Effector CD8-positive, alpha-beta T cell (primary cell): ENCODE measurements around the gene THADA.
"Not testable (repeated sequence)": the region's sequence is repeated elsewhere in the genome, so short reads cannot be mapped to it uniquely, and the experiment has no call there.

ENCODE experiments used
- DNase-seq: peaks from one replicate; lab custom pipeline; 2025; lab: John Stamatoyannopoulos, UW

THADA gene

DNA sequence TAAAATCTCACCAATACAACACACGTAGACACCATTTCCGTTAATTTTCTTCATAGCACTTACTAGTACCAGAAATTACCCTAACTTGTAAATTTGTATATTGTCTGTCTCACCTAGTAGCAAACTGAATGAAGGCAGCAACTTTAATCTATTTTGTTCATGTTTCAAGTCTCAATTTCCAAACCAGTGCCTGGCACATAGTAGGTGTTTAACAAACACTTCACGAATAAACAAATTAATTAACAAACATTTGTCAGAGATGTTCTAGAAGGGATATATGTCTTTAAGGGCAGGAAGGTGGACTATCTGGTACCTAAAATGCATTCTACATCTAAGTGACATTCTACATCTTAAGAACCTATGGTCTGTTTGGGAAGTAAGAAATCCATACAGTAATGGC is 963 bp downstream of the THADA start:
- DNase-seq, result no peak

DNA sequence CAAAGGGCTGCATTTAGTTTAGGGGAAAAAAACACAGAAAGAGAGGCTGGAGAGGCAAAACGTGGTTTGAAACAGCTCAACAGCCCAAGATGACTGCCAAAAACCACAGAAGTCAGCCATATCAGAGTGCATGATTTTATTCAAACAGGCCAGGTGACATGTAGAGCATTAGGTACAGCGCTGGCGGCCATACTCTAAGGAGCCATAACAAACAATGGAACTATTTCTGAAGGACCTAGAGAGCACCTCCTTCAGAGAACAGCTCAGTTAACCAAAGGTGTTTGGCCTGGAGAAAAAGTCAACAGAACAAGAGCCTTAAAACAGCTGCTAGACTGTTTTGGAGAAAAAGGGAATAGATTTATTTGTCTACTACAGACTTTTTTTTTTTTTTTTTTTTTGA is 2.6 kb downstream of the THADA start:
- DNase-seq, result no peak

DNA sequence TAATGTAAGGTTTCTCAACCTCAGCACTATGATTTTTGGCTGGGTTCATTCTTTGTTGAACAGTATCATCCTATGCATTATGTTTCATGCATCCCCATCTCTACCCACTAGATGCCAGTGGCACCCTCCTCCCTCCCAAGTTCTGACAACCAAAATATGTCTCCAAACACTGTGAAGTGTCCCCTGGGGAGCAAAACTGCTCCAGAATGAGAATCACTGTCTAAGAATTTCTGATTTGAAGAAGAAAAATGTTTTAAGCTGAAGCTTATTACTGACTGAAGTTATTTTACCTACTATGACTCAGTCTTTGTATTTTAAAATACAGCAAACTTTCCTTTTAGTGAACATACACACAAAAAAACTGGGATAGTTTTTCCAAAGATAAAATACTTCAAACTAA is 3.4 kb downstream of the THADA start:
- no peak for DNase-seq

DNA sequence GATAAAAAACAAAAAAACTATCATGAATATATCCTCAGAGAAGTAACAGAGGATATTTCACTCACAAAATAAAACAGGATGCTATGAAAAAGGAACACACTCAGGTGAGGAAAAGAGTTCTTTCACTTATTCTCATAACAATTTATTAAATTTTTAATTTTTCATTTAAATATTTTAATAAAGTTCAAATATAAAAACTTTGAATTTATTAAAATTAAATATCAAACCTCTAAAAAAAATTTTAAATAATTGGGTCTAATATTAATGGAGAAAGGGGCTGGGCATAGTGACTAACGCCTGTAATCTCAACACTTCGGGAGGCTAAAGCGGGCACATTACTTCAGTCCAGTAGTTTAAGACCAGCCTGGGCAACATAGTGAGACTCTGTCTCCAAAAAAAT is 10.1 kb downstream of the THADA start:
- DNase-seq, result no peak

DNA sequence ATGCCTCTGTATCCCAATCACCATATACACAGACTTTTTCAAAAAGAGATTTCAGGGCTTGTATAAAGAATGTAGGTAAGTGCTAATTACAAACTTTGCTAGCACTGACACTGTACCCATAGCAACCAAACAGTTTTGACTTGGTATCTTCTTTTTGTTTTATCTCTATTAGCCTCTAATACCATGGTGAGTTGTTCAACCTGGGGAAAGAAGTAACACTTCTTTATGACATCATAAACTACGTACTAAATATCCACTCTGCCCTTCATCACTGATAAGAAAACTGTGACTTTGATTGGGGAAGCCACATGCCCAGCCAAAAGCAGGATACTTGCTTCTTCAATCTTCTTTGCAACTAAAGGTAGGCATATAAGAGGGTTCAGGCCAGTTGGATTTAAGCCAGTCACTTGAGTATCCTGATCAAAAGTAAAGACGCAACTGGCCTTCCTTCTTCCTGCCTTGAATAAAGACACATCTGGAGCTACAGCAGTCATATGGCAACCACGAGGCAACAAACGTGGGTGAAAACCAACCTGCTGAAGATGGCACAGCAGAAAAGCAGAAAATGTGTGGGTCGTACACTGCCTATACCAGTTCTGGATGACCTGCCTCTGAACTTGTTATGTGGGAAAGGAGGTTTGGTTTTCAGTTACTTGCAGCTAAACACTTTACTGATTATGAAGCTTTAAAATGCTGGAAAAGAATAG is 16.4 kb downstream of the THADA start:
- no peak for DNase-seq

DNA sequence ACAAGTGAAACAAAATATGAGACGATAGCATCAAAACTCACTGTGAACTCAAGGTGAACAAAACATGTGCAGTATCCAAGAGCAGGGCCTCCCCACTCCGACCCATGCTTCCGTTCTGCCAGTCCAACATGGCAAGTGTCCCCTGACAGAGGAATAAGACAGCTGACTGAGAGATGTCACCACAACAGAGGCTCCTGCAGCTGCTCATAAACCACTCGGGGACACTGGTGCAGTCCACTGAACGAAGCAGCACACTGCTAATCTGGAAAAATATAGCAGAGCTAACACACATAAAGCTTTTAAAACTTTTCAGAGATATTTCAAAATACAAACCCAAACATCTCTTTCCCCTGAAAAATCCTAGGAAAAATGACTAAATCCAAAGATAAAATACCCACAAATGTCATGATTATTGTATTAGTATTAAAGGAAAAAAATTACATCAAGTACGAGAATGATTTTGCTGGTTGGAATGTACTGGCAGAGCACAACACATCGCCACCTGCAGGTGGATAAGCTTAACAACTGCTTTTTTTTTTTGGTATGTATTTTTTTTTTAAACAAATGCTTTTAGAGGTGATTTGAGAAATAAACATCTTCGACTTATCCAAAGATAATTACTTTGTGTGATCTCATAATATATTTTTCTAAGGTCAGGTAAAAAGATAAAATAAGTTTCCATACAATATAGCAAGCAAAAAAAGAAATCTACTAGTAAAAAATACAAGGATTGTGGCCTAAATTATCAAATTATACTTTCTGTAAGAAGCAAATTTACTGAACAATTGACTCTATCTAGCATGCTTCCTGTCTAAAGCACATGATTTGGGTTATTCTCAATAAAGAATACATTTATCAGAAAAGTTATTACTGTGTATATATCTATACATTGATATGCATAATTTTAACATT is 18.6 kb downstream of the THADA start:
- no peak for DNase-seq

DNA sequence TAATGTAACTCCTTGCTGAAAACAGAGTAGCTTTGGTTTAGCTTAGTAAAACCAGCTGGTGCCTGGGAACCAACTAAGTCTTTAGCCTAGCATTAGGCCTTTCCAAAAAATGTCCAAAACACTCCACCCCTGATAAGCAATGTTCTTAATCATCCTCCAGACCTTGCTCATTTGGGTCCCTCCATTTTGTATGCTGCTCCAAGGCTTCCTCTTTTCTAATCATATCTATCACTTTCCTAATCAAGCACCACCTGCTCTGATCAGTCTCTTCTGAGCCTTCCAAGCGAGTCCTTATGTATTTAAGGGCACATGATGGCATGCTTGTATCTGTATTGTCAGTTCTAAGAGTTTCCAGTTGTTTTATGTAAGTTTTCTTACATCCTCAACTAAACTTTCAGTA is 23.6 kb downstream of the THADA start:
- DNase-seq, result no peak

DNA sequence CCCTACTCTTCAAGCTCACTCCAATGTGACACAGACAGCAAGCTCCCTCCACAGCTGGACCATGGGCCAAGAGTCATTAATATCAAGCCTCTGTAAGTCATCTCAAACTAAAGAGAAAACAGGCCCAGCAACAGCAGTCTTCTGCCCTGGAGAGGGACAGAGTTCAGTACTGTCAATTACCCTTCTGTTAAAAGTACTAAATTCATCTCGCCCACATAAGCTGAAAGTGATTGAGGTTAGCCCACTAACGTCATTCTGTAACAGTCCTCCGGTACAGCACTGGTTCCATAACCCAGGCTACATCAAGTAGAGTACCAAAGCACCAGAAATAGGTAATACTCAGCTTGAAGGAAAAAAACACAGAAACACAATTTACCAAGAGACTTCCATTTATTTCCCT is 25.9 kb downstream of the THADA start:
- no peak for DNase-seq

DNA sequence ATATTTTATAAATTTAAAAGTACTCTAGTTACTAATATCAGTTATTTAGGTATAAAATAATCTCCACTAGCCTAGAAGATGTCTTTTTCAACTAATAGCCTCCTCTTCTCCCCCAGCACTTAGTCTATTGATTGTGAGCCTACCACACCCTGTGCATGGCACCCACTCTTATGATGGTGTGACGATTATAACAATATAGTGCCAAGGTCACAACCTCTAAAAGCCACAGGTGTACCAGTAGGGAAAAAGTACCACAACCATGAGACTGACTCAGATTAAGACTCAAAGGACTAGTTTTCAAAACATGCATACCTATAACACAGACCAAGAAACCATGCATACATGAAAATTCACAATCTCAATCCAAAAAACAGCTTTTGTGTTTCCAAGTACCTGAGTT is 27.6 kb downstream of the THADA start:
- DNase-seq, result no peak

DNA sequence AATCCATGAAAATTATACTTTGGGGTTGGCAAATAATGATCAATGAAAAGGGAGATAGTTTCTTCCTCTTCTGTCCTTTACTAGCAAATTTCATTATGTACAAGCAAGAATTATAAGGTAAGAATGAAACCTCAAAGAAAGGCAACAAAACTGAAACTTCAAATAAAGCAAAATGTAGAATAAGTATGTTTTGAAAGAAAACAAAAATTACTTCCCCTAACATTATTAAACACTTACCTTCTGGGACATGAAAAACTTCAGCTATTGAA is 29.4 kb downstream of the THADA start:
- no peak for DNase-seq

DNA sequence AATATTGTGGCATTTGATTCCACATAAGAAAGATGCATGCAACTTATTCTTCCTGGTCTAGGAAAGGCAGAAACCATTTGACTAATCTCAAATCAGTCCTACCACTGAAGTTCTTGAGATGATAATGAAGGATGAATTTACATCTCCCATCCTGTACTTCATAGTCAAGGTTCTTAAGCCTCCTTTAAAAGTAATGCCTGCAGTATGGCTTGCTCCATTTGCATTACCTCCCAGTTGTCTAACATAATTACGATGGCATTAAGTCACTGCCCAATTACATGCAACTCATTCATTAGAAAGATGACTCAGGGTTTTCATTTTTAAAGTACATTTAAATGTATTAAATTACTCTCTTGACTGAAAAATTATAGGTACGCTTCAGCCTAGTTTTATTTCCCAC is 32.2 kb downstream of the THADA start:
- no peak for DNase-seq

DNA sequence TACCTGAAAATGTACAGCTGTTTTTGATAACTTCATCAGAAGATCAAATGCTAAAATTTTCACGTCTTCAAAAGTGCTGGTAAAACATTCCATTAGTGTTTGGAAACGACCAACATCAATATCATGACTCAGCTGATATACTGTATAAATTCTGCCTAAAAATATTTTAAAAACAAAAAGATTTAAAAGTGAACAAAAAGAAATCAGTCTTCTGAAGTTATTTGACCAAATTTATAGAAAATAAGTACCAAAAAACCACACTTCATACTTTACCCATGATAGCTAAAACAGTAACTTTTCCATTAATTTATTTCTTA is 35.6 kb downstream of the THADA start:
- DNase-seq, result no peak

DNA sequence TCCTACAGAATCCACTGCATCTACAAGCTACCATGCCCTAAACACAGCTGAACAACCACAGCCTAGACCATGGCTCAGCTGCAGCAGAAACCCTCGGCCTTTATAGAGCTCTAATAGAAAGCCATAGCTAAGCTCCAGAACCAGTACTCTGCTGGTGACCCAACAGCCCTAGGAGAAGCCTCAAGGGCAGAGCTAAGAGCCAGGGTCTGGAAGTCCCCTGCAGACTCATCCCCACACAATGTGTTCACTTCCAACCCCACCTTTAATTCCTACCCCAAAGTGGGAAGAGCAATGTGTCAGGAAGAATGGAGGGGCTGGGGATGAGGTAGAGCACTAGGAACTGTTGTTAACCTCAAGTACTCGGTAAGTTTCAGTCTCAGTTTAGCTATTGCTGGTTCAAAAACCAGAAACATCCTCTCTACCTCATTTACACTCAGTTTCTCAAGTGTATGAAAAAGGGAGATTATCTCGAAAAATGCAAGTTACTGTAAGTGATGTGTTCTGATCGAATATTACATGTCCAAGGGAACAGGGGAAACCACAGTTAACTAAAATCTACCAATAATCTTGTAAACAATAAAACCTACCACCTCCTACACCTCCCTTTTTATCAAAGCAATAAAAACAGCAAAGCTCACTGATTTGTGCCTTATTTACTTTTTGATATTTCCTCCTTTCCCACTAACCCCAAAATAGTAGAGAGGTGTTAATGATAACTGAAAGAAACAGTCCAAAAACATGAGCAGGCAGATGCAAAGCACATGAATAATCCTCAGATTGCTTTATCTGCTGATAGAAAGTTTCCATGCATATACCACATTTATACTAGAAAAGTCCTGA is 36.2 kb downstream of the THADA start:
- no peak for DNase-seq

DNA sequence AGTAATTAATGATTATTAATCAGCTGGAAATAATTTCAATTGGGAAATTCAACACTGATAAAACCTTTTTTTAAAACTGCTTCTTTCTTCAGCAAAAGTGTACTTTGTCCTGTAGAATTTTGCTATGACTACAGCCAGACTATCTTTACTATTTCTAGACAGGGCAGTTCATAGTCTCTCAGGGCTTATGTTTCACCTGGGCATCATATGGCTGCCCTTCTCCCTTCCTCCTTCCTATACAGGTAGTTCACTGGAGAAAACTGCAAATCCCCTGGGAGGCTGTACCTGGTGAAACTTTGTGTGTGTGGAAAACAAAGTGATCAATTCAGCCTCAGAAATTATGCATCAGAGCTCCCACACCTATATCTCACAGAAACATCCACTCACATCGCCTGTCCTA is 38.6 kb downstream of the THADA start:
- no peak for DNase-seq

DNA sequence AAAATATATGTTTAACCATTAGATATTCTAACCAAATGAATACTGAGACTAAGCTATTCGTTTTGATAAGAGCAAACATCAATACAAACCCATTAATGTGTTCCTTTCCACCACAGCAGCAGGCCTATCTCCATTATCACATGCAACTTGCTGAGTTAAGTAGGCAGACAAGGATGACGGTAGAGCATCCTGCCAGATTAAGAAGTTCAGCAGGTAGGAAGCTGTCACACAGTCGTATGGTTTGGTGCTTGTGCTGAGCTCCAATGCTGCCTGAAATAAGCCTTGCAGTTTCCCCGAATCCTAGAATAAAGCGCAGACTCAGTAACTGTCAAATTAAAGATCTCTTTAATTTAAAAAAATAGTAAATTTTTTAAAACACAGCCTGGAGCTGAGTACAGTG is 39.6 kb downstream of the THADA start:
- DNase-seq, result no peak

DNA sequence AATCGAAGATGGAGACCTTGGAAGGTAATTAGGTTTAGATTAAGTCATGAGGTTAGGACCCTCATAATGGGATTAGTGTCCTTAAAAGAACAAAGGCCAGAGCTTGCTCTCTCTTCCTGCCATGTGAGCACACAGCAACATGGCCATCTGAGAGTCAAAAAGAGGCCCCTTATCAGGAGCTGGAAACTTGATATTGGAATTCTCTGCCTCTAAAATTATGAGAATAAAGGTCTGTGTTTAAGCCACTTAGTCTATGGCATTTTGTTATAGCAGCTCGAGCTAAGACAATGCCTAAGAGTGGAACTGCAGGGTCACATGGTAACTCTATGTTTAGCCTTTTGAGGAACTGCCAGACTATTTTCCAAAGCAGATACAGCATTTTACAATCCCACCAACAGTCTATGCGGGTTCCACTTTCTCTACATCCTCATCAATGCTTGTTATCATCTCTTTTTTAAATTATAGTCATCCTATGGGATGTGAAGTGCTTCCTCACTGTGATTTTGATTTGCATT is 42.4 kb downstream of the THADA start:
- no peak for DNase-seq

DNA sequence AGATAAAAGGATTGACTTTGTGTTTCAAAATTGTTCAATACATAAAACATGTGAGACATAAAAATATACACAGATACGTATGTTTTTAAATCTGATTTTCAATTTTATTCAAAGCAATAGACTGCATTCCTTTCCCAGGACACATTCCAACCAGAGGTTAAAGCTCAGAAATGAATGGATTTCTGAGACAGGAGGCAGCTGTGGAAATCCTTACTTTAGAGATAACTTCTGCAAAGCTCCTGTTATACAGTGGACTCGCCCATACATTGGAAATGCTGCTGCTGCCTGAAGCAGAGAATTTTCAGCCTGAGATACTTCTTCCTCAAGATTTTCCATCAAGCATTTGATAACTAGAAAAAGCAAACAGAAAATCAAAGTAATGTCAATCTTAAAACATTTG is 43.8 kb downstream of the THADA start:
- no peak for DNase-seq

DNA sequence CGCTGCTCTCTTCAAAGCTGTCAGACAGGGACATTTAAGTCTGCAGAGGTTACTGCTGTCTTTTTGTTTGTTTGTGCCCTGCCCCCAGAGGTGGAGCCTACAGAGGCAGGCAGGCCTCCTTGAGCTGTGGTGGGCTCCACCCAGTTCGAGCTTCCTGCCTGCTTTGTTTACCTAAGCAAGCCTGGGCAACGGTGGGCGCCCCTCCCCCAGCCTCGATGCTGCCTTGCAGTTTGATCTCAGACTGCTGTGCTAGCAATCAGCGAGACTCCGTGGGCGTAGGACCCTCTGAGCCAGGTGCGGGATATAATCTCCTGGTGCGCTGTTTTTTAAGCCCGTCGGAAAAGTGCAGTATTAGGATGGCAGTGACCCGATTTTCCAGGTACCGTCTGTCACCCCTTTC is 47.5 kb downstream of the THADA start:
- not testable (repeated sequence) for DNase-seq

DNA sequence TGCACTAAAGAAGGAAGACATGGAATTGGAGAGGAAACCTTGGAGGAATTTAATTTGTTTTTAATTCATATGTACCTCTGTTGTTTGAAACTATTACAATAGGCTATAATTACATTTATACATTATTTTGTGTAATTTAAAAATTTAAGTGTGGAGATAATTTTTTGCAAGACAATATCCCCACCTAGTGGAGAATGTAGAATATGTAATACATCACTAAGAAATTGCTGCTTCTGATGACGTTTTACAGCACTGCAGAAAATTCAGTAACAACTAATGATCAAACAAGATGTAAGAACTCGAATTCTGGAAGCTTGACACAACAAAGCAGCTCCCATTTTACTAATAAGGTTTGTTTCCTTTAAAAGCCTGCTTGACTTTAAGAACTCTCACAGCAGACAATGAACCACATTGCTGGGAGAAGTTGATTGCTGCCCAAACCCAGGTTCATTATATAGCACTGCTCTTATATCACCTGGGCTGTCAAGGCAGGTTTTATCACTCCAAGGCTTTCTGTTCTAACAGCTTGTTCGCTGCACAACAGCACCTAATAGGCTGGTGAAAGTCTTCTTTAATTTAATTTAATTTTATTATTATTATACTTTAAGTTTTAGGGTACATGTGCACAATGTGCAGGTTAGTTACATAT is 53.4 kb downstream of the THADA start:
- no peak for DNase-seq

DNA sequence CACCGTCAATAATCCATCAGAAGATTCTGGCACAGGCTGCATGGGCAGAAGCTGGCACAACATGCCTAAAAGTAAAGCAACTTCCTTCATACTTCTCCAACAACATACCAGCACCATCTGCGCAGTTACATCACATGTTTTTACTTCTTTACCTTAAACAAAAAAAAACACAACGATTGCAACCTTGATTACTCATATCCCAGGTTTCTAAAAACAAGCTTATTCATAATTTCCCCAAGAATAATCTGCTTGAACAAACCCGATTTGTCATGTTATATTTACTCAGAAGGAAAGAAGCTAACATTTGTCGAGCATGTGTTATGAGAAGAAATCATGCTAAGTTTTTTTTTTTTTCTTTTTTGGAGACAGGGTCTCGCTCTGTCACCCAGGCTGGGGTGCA is 54.7 kb downstream of the THADA start:
- DNase-seq, result no peak

DNA sequence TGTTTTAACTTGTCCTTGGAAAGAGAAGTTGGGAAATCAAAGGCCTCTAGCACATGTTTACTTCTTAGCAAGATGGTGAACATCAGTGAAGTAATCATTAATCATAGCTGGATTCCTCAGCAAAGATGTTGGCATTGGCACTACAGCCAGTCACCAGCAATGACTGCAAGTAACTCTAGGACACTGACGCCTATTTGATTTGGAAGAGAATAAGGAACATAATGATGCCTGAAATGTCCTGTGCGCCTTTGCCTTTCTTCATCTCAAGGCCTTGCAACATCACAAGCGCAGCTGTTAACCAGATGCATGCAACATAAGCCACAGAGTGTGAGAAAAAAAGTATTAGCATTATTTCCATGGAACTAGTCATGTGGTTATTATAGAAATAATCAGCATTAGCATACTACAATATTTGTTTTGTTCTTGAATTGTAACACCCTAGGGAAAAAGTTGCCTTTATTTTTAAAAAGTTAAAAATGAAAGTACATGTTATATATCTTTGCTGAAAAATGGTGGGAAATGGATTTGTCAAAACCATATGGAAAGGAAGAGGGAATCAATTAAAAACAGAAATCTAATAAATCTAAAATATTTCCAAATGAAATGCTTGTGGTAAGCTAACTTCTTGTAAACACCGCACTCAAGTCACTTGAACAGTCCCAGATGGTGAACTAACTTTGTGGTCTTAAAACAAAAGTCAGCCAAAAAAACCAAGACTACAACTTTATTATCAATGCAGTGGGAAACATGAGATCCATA is 55.6 kb downstream of the THADA start:
- DNase-seq, result no peak

DNA sequence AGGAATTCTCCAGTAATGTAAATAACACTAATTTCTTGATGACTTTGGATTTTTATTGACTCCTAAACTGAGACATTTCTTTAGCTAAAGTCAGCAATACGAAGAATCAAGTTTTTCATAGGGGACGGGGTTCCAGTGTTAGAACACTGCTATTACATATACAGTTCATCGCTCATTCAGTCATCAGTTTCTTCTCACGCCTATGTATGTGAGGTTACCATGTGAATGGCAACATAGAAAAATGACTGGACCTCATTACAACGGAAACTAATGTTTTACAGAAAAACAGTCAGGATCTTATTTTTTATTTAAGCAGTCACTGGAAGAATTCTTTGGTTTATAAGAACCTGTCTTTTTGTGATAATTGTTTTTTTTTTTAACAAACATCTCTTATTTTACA is 56.4 kb downstream of the THADA start:
- DNase-seq, result no peak
